AG10803 (cell line): Measurements from ENCODE around the gene KCNH5.

Source experiments
- DNase-seq: peaks from one replicate; pipeline ENCODE4 v3.0.0; 2010; ENCODE audit warnings: low read depth
- H3K4me3 ChIP-seq: 2 replicates; pipeline ENCODE4 v1.5.1; 2011; ENCODE audit warnings: mild to moderate bottlenecking, low read length, control low read depth
- TF ChIP-seq, protein P1 (sequence below): conservative IDR thresholded peaks from 2 replicates; pipeline ENCODE4 v1.5.1; 2011; ENCODE audit warnings: mild to moderate bottlenecking, low read length, control low read depth, inconsistent platforms

KCNH5 gene

DNA sequence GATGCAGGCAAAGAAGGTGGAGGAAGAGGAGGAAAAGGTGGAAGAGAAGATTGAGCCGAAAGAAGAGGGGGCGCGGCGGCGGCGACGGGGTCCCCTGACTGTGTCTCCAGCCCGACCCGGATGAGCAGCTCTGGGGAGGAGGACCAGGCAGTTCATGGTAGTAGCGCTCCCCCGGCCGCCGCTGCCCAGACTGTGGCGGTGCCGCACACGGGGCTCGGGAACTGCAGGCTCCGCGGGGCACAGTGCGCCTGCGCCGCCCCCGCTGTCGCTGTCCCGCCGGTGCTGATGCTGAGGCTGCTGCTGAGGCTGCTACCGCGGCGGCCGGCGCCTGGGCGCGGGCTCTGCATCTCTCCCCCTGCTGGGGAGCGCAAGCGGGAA lies at the start of gene KCNH5:
TSS of gene KCNH5 (minus strand) at position 225 of the 378 bp plus-strand sequence. CDS start 272 bp downstream, outside the sequence.
- TF ChIP-seq, protein P1, sequence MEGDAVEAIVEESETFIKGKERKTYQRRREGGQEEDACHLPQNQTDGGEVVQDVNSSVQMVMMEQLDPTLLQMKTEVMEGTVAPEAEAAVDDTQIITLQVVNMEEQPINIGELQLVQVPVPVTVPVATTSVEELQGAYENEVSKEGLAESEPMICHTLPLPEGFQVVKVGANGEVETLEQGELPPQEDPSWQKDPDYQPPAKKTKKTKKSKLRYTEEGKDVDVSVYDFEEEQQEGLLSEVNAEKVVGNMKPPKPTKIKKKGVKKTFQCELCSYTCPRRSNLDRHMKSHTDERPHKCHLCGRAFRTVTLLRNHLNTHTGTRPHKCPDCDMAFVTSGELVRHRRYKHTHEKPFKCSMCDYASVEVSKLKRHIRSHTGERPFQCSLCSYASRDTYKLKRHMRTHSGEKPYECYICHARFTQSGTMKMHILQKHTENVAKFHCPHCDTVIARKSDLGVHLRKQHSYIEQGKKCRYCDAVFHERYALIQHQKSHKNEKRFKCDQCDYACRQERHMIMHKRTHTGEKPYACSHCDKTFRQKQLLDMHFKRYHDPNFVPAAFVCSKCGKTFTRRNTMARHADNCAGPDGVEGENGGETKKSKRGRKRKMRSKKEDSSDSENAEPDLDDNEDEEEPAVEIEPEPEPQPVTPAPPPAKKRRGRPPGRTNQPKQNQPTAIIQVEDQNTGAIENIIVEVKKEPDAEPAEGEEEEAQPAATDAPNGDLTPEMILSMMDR = no peak
- DNase-seq = peak; percentile 12
- peak within 1 kb of the TSS; percentile 29 for H3K4me3 ChIP-seq

GRCh38 chr14:63091394-63091996 lies 46.2 kb upstream of the KCNH5 start:
- TF ChIP-seq, protein P1 = no peak
- DNase-seq = no peak
- no peak overlapping the region for H3K4me3 ChIP-seq

DNA sequence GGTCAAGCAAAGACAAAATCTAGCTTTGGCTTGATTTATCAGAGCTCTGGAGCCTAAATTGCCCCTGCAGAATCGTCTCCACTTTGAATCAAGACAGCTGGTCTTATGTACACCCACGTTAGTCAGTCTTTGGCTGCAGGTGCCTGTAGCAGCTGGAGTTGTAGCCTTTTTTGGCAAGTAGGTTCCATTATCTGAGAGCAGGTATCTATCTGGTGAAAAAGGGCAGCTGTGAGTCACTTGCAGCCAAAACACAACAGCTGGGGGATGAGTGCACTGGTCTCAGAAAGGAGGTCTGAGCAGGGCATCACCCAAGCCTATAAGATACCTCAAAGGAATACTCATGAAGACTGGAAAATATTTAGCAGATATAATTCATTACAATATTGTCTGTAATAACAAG lies 43.6 kb upstream of the KCNH5 start:
- TF ChIP-seq, protein P1 = no peak

DNA sequence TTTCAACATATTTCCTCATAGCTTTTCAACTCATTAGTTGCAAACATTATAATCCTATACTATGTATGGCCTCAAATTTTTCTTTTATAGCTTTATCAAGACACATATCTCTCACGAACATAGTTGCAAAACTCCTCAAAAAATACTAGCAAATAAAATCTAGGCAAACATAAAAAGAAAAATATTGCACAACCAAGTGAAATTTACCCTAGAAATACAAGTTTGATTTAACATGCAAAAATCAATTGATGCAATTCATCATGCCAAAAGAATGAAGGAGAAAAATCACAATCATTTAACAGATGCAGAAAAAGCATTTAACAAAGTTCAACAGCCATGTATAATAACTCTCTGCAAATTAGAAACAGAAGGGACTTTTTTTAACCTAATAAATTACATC lies 33.3 kb upstream of the KCNH5 start:
- TF ChIP-seq, protein P1 = no peak
- peak; percentile 4 for DNase-seq

More for the DNA sequence above, 43.6 kb upstream of the KCNH5 start:
- no peak for DNase-seq
- H3K4me3 ChIP-seq = no peak overlapping the region

DNA sequence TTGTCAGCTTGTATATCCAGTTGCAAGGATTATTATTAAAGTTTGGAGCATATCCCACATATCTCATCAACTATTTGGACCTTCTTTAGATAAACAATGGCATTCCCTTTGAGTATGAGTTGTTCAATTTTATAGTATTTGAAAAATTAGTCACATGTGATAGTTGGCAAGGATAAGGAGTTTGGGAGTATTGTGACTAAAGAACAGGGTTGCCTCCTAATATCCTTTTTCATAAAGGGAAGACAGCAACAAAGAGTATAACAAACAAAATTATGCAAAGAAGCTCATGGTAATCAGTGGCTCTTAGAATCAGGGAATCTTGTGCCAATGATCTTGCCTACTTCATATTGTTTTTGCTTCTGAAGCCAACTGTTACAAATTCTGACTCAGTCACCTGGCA lies 31.2 kb upstream of the KCNH5 start:
- H3K4me3 ChIP-seq = no peak overlapping the region
- no peak for DNase-seq
- TF ChIP-seq, protein P1 = no peak

More for the DNA sequence above, 33.3 kb upstream of the KCNH5 start:
- H3K4me3 ChIP-seq = no peak overlapping the region

- TF ChIP-seq, protein P1 = no peak
- DNase-seq = no peak
- no peak overlapping the region for H3K4me3 ChIP-seq
Observed at GRCh38 chr14:63055631-63056030, 10.4 kb upstream of the KCNH5 start.

DNA sequence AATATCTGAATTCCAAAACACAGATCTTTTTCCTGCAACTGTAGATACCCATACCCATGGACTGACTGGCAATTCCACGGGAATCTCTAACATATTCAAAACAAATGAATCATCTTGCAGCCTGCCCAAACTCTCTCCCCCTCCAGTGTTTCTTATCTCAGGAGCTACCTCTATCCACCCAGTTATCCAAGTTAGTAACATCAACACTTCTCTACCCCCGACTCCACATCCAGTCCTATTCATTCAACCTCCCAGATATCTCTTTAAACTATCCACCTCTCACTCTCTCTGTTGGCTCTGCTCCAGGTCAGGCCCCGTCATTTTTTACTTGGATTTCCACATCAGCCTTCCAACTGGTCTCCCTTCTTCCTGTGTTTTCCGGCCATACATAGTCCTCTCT lies 6.7 kb upstream of the KCNH5 start:
- TF ChIP-seq, protein P1 = no peak
- DNase-seq = no peak
- H3K4me3 ChIP-seq = no peak overlapping the region
